HCT116 (cell line): ENCODE results near the gene LSAMP. TPM values are rescaled to one million over a fixed set of nuclear protein-coding genes. Genes with fewer than 3 reads are reported as not detected.

ENCODE experiments used
- ATAC-seq: fragments of 200-7000 bp; cut with Tn5 transposase; 2 replicates; pipeline ENCODE4 v1.9.1; 2020; ENCODE audit warnings: mild to moderate bottlenecking, moderate library complexity
- BruUV-seq: library from RNA; stranded (reverse); fragments of 400-500 nt; replicated peaks from 2 replicates; lab custom pipeline; 2021; lab: Mats Ljungman, UMichigan
- CTCF ChIA-PET: fragments of 300-600 bp; sonication (Branson Sonifier 250); formaldehyde crosslinking; loops from one replicate; lab custom pipeline; 2021; ENCODE audit warnings: antibody characterized with exemption; lab: Charles Lee
- POLR2A ChIA-PET: fragments of 300-600, 350-600 bp; sonication (Branson Sonifier 250); formaldehyde crosslinking; loops from one replicate; lab custom pipeline; 2021; ENCODE audit warnings: antibody characterized with exemption; lab: Charles Lee
- RAD21 ChIA-PET, 2 experiments: fragments of 300-600 bp; sonication (Branson Sonifier 250); formaldehyde crosslinking; loops; one replicate each; lab custom pipeline; 2023; ENCODE audit warnings: low total read pairs in 2 of 2; ENCODE audit not compliant: uncharacterized antibody in 2 of 2, unreplicated experiment in 2 of 2, low non-redundant PET in 1 of 2; lab: Charles Lee
- DNase-seq: peaks from one replicate; pipeline ENCODE4 v3.0.0-alpha.2; 2010; ENCODE audit warnings: low read depth, low spot score
- H2AFZ ChIP-seq: fragments of 200-600 bp; shearing (Covaris generic), sonication (generic); 2 replicates; pipeline ENCODE4 v1.6.1; 2017; ENCODE audit warnings: low read depth, mixed run types, mixed read lengths, antibody characterized with exemption, low read length; ENCODE audit not compliant: poor library complexity, severe bottlenecking
- H3K27ac ChIP-seq: 2 replicates; pipeline ENCODE4 v1.5.1; 2012; ENCODE audit warnings: low read depth, low read length
- H3K27me3 ChIP-seq: fragments of 200-600 bp; sonication (generic); 2 replicates; pipeline ENCODE4 v1.6.1; 2016; ENCODE audit warnings: mixed run types, low read length, mixed read lengths; ENCODE audit not compliant: insufficient read depth
- H3K36me3 ChIP-seq, 2 experiments: fragments of 200-500 bp in 1 of 2; fragments of 200-600 bp in 1 of 2; sonication (Bioruptor generic) in 1 of 2; sonication (generic) in 1 of 2; 2 replicates each; pipeline versions ENCODE4 v1.5.1 to v1.6.1; 2014 to 2016; ENCODE audit warnings: low read length in 2 of 2, inconsistent platforms in 1 of 2, mixed read lengths in 1 of 2, mixed run types in 1 of 2; ENCODE audit not compliant: insufficient read depth in 2 of 2, control insufficient read depth in 1 of 2
- H3K4me1 ChIP-seq, 2 experiments: fragments of 200-600 bp in 1 of 2; sonication (generic) in 1 of 2; 2 replicates each; pipeline versions ENCODE4 v1.5.1 to v1.6.1; 2012 to 2017; ENCODE audit warnings: low read length in 2 of 2, inconsistent platforms in 1 of 2, mild to moderate bottlenecking in 1 of 2, mixed read lengths in 1 of 2, mixed run types in 1 of 2, moderate library complexity in 1 of 2; ENCODE audit not compliant: insufficient read depth in 2 of 2, control insufficient read depth in 1 of 2
- H3K4me2 ChIP-seq: fragments of 200-600 bp; sonication (generic); 2 replicates; pipeline ENCODE4 v1.6.1; 2017; ENCODE audit warnings: mixed run types, low read length, mixed read lengths
- H3K4me3 ChIP-seq, 2 experiments: fragments of 200-600 bp in 1 of 2; sonication (generic) in 1 of 2; replicated peaks in 1 of 2; 2 replicates each; pipeline ENCODE4 v1.5.1; 2011 to 2016; ENCODE audit warnings: low read length in 2 of 2, control low read depth in 1 of 2, low read depth in 1 of 2, mild to moderate bottlenecking in 1 of 2, mixed read lengths in 1 of 2, mixed run types in 1 of 2
- H3K79me2 ChIP-seq: fragments of 200-600 bp; sonication (generic); 2 replicates; pipeline ENCODE4 v1.6.1; 2017; ENCODE audit warnings: mild to moderate bottlenecking, mixed run types, low read length, moderate library complexity, mixed read lengths; ENCODE audit not compliant: insufficient read depth
- H3K9ac ChIP-seq: fragments of 200-600 bp; sonication (generic); 2 replicates; pipeline ENCODE4 v1.6.1; 2016; ENCODE audit warnings: low read length, mixed read lengths
- H3K9me2 ChIP-seq: fragments of 200-600 bp; sonication (generic), shearing (Covaris generic); 2 replicates; pipeline ENCODE4 v1.6.1; 2017; ENCODE audit warnings: mixed run types, mild to moderate bottlenecking, moderate library complexity; ENCODE audit not compliant: insufficient read depth
- H3K9me3 ChIP-seq, 2 experiments: fragments of 200-500 bp in 1 of 2; fragments of 200-600 bp in 1 of 2; sonication (Bioruptor generic) in 1 of 2; sonication (generic) in 1 of 2; 2 replicates each; pipeline ENCODE4 v1.6.1; 2014 to 2017; ENCODE audit warnings: low read length in 2 of 2, mixed read lengths in 2 of 2, inconsistent platforms in 1 of 2, low read depth in 1 of 2, mild to moderate bottlenecking in 1 of 2, mixed run types in 1 of 2, moderate library complexity in 1 of 2; ENCODE audit not compliant: control insufficient read depth in 1 of 2, insufficient read depth in 1 of 2
- H4K20me1 ChIP-seq: fragments of 200-600 bp; sonication (generic), shearing (Covaris generic); 2 replicates; pipeline ENCODE4 v1.6.1; 2017; ENCODE audit warnings: mixed run types, mild to moderate bottlenecking, moderate library complexity; ENCODE audit not compliant: insufficient read depth
- EGR1 ChIP-seq: IDR thresholded peaks from 2 replicates; pipeline ENCODE4 v1.6.1; 2012; ENCODE audit warnings: low read depth
- ELF1 ChIP-seq: IDR thresholded peaks from 2 replicates; pipeline ENCODE4 v1.6.1; 2012; ENCODE audit warnings: low read depth, borderline replicate concordance
- FOSL1 ChIP-seq: IDR thresholded peaks from 2 replicates; pipeline ENCODE4 v1.6.1; 2012; ENCODE audit warnings: low read depth
- JUND ChIP-seq: IDR thresholded peaks from 2 replicates; pipeline ENCODE4 v1.6.1; 2012
- POLR2A ChIP-seq: IDR thresholded peaks from 2 replicates; pipeline ENCODE4 v1.7.0; 2011; ENCODE audit warnings: borderline replicate concordance; ENCODE audit not compliant: insufficient read depth, insufficient read length; ENCODE audit errors: extremely low read depth
- RAD21 ChIP-seq: IDR thresholded peaks from 2 replicates; pipeline ENCODE4 v1.6.1; 2012; ENCODE audit warnings: low read depth, mild to moderate bottlenecking
- SIN3A ChIP-seq: IDR thresholded peaks from 2 replicates; pipeline ENCODE4 v1.6.1; 2012; ENCODE audit warnings: low read depth
- SRF ChIP-seq: IDR thresholded peaks from 2 replicates; pipeline ENCODE4 v1.6.1; 2012; ENCODE audit warnings: low read depth
- YY1 ChIP-seq: IDR thresholded peaks from 2 replicates; pipeline ENCODE4 v1.6.1; 2011; ENCODE audit warnings: low read length, low read depth, moderate library complexity, mild to moderate bottlenecking; ENCODE audit not compliant: insufficient replicate concordance; ENCODE audit errors: extremely low read depth
- ZFX ChIP-seq: fragments of 450-650 bp; IDR thresholded peaks from 2 replicates; pipeline ENCODE4 v1.6.1; 2017
- intact Hi-C: fragments of 100-400 bp; cut with micrococcal nuclease; formaldehyde crosslinking; loops from 2 replicates; pipeline ENCODE4 v1.10.0; 2022
- total RNA-seq: library from RNA; stranded (reverse); gene quantifications from one replicate; pipeline ENCODE4 v1.2.1, GENCODE V29; 2021; ENCODE audit not compliant: unreplicated experiment
- TF ChIP-seq, protein P1 (sequence below): IDR thresholded peaks from 2 replicates; pipeline ENCODE4 v1.6.1; 2012
- TF ChIP-seq, protein P2 (sequence below): IDR thresholded peaks from 2 replicates; pipeline ENCODE4 v1.6.1; 2011; ENCODE audit warnings: mild to moderate bottlenecking, low read length, moderate library complexity; ENCODE audit not compliant: insufficient replicate concordance; ENCODE audit errors: extremely low read depth
- TF ChIP-seq, protein P3 (sequence below), 3 experiments: fragments of 200-600 bp in 1 of 3; sonication (generic) in 1 of 3; IDR thresholded peaks in 2 of 3; conservative IDR thresholded peaks in 1 of 3; 2 replicates each; pipeline ENCODE4 v1.5.1; 2012 to 2017; ENCODE audit warnings: low read depth in 2 of 3, low read length in 2 of 3, antibody characterized with exemption in 1 of 3, borderline replicate concordance in 1 of 3, control low read depth in 1 of 3, mild to moderate bottlenecking in 1 of 3, mixed read lengths in 1 of 3, mixed run types in 1 of 3, moderate library complexity in 1 of 3; ENCODE audit not compliant: insufficient read depth in 1 of 3

The LSAMP gene
- total RNA-seq, 1 experiment from 2014 or later = 0.25 TPM

DNA sequence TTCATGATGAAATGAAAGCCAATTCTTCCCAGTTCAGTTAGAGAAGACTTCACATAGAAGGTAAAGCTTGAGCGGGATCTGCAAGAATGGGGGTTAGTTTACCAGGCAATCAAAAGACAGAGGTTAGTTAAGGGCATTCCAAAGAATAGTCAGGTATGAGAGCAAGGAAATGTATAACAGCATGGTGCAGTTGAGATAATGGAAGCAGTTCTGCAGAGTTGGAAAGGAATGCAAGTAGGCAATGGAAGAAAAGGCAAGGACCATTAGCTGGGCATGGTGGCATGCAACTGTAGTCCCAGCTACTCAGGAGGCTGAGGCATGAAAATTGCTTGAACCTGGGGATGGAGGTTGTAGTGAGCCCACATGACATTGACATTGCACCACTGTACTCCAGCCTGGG, 55.0 kb downstream of the LSAMP start:
- H3K36me3 ChIP-seq = no peaks in the 10 kb centered on the region
- no peak for TF ChIP-seq SRF
- TF ChIP-seq SIN3A = no peak
- no peak for TF ChIP-seq ZFX
- TF ChIP-seq EGR1 = no peak
- no peak for TF ChIP-seq JUND
- TF ChIP-seq ELF1 = no peak
- TF ChIP-seq, protein P1, sequence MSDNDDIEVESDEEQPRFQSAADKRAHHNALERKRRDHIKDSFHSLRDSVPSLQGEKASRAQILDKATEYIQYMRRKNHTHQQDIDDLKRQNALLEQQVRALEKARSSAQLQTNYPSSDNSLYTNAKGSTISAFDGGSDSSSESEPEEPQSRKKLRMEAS = no peak
- no peak for DNase-seq
- ChIA-PET RAD21 (no interaction called here), POLR2A (no interaction called here), CTCF (no interaction called here)
- intact Hi-C loops = no loop called here
- H3K27ac ChIP-seq = no peak overlapping the region
- no peaks in the 10 kb centered on the region for H3K4me1 ChIP-seq
- no peak overlapping the region for H2AFZ ChIP-seq
- H3K9me2 ChIP-seq = no peaks in the 10 kb centered on the region
- H3K27me3 ChIP-seq = peaks cover 9% of the 10 kb centered on the region; the same call in 1 of the 2 replicates
- H3K4me2 ChIP-seq = no peak overlapping the region
- H3K4me3 ChIP-seq = no peak overlapping the region
- no peaks in the 10 kb centered on the region for H4K20me1 ChIP-seq
- no peaks in the 10 kb centered on the region for H3K9me3 ChIP-seq
- BruUV-seq = no TSS peak
- H3K79me2 ChIP-seq = no peaks in the 10 kb centered on the region
- no peak for ATAC-seq
- H3K9ac ChIP-seq = no peak overlapping the region

DNA sequence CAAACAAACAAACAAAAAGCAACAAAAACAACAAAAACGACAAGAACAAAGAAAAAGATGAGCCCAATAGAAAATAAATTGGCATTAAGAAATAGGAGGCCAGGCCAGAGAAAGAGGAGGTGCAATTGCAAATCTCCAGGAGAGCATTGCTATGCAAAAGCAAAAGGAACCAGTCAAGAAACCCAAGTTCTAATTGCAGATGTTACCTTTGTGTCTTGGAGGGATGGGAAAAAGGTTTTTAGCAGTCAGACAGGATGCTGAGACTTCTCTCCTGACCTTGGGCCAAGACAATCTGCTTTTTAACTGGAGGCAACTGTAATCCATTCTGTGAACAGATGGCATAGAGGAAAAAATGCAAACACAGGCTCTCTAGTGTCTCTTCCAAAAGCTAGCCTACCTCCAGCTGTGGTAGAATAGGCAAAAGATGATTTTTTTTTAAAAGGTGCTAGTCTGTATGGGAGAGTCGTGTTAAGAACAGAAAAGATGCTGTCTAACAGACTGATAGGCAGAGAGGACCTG, 56.4 kb downstream of the LSAMP start:
- H3K4me1 ChIP-seq = no peaks in the 10 kb centered on the region
- ChIA-PET RAD21 (no interaction called here), POLR2A (no interaction called here), CTCF (no interaction called here)
- TF ChIP-seq, protein P2, sequence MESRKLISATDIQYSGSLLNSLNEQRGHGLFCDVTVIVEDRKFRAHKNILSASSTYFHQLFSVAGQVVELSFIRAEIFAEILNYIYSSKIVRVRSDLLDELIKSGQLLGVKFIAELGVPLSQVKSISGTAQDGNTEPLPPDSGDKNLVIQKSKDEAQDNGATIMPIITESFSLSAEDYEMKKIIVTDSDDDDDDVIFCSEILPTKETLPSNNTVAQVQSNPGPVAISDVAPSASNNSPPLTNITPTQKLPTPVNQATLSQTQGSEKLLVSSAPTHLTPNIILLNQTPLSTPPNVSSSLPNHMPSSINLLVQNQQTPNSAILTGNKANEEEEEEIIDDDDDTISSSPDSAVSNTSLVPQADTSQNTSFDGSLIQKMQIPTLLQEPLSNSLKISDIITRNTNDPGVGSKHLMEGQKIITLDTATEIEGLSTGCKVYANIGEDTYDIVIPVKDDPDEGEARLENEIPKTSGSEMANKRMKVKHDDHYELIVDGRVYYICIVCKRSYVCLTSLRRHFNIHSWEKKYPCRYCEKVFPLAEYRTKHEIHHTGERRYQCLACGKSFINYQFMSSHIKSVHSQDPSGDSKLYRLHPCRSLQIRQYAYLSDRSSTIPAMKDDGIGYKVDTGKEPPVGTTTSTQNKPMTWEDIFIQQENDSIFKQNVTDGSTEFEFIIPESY = no peak
- TF ChIP-seq, protein P1 = no peak
- TF ChIP-seq SRF = no peak
- no peak for TF ChIP-seq YY1
- TF ChIP-seq, protein P3, sequence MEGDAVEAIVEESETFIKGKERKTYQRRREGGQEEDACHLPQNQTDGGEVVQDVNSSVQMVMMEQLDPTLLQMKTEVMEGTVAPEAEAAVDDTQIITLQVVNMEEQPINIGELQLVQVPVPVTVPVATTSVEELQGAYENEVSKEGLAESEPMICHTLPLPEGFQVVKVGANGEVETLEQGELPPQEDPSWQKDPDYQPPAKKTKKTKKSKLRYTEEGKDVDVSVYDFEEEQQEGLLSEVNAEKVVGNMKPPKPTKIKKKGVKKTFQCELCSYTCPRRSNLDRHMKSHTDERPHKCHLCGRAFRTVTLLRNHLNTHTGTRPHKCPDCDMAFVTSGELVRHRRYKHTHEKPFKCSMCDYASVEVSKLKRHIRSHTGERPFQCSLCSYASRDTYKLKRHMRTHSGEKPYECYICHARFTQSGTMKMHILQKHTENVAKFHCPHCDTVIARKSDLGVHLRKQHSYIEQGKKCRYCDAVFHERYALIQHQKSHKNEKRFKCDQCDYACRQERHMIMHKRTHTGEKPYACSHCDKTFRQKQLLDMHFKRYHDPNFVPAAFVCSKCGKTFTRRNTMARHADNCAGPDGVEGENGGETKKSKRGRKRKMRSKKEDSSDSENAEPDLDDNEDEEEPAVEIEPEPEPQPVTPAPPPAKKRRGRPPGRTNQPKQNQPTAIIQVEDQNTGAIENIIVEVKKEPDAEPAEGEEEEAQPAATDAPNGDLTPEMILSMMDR (IDR thresholded peaks at IDR 0.05 in 2 of 3, conservative IDR thresholded peaks at IDR 0.05 in 1 of 3; ENCODE audit: borderline replicate concordance in 1 of 3, insufficient read depth in 1 of 3, low read depth in 2 of 3, low read length in 2 of 3) = no peak
- no peak for TF ChIP-seq RAD21
- no peak for TF ChIP-seq FOSL1
- TF ChIP-seq EGR1 = no peak
- no peak for TF ChIP-seq POLR2A
- no peaks in the 10 kb centered on the region for H3K9me3 ChIP-seq
- no peaks in the 10 kb centered on the region for H3K79me2 ChIP-seq
- H3K9me2 ChIP-seq = no peaks in the 10 kb centered on the region
- H3K4me2 ChIP-seq = no peak overlapping the region
- no peaks in the 10 kb centered on the region for H4K20me1 ChIP-seq
- DNase-seq = no peak
- BruUV-seq = no TSS peak
- H3K27ac ChIP-seq = no peak overlapping the region
- no peak overlapping the region for H2AFZ ChIP-seq
- ATAC-seq = no peak
- no peaks in the 10 kb centered on the region for H3K36me3 ChIP-seq
- no peak overlapping the region for H3K9ac ChIP-seq
- 0 out of 2 replicates have a peak, but pooled peaks cover 4% of the 10 kb centered on the region for H3K27me3 ChIP-seq
- intact Hi-C loops = no loop called here
- no peak overlapping the region for H3K4me3 ChIP-seq
